Right renal pelvis (tissue), 4 donors: ENCODE results near the gene COP1. TPM values are rescaled to one million over a fixed set of nuclear protein-coding genes. Genes with fewer than 3 reads are reported as not detected.

Experiments used
- DNase-seq, 4 donors: peaks; one replicate each; pipeline ENCODE4 v3.0.0-alpha.2; 2013; ENCODE audit warnings: low read depth in 4 of 4, low spot score in 3 of 4, missing footprints in 1 of 4
- polyA plus RNA-seq, 4 donors: library from polyadenylated mRNA; unstranded; fragments of 120-200 nt; gene quantifications; one replicate each; pipeline ENCODE4 v1.2.1, GENCODE V29; 2013; ENCODE audit not compliant: insufficient read length in 4 of 4

COP1 gene
- polyA plus RNA-seq, 4 donors: 53.5 to 68.8 (median 64.4) TPM

DNA sequence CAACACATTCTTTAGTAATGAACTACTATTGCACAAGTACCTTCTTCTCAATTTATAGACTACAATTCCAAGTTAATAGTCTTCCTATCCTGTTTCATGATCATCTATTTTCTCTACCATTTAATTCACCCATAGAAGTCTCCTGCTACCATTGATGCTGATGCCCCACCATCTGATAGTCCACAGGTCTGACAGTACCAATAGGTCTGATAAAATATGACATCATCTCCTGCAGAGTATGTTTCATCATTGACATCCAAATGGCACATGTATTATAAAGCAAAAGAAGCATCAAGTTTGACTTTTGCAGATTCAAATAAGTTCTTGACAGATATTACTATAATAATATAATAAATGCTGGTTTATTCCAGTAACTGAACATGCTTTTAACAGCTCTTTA is 5.5 kb downstream of the COP1 start:
- DNase-seq: no peak

DNA sequence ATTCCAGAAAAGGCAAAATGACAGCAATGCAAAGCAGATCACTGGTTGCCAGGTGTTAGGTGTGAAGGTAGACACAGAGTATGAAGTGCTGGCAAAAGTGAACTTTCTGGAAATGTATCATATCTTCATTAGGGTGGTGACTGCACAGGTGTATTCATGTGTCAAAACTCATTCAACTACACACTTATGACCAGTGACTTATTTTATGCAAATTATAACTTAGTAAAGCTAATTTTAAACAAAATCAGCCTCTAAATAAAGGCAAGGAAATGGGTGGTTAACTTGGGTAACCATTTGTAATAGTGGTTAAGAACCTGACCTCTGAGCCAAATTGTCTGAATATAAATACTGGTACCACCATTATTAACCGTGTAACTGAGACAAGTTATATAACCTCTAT is 7.4 kb downstream of the COP1 start:
- DNase-seq: no peak

DNA sequence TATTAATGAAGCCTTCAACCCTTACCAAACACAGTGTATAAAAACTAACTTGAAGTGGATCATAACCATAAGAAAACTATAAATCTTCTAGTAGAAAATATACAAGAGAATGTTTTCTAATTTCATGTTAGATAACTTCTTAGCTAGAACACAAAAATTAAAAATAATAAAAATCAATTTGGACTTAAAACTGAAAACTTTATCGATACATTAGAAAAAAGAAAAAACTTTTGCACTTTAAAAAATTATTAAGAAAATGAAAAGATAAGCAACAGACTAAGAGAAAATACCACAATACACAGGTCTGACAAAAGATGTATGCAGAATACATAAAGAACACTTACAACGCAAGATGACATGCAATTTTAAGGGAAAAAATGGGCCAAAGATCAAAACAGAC is 8.7 kb downstream of the COP1 start:
- DNase-seq: no peak

DNA sequence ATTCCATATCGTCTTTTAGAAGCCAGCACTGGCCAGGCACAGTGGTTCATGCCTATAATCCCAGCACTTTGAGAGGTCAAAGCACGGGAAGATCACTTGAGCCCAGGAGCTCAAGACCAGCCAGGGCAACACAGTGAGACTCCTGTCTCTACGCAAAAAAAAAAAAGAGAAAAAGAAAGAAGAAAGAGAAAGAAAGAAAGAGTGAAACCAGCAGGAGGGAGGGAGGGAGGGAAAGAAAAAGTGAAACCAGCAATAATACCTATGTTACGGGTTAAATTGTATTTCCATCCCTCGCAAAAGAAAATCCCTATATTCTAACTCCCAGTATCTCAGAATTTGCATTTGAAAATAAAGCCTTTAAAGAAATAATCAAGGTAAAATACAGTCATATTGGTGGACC is 10.4 kb downstream of the COP1 start:
- no peak for DNase-seq

DNA sequence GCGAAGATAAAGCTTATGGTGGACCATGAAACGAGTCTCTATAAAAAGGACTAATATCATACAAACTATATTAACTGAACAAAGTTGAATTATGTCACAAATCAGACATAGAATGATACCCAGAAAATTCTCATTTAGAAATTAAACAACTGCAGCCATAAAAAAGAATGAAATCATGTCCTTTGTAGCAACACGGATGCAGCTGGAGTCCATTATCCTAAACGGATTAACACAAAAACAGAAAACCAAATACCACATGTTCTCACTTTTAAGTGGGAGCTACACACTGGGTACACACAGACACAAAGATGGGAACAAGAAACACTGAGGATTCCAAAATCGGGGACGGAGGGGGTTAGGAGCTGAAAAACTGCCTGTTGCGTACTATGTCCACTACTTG is 11.5 kb downstream of the COP1 start:
- DNase-seq: no peak

DNA sequence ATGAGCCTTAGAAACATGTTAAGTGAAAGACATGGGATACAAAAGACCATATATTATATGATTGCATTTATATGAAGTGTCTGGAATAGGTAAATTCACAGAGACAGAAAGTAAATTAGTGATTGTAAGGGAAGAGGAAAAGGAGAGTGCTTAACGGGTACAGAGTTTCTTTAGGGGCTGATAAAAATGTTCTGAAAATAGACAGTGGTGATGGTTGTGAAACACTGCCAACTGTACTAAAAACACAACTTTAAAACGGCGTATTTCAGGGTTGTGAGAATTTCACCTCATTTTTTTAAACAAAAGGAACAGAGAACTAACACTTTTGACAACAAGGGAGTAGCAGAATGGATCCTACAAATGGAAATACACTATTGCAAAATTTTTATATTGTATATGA is 13.4 kb downstream of the COP1 start:
- no peak for DNase-seq

DNA sequence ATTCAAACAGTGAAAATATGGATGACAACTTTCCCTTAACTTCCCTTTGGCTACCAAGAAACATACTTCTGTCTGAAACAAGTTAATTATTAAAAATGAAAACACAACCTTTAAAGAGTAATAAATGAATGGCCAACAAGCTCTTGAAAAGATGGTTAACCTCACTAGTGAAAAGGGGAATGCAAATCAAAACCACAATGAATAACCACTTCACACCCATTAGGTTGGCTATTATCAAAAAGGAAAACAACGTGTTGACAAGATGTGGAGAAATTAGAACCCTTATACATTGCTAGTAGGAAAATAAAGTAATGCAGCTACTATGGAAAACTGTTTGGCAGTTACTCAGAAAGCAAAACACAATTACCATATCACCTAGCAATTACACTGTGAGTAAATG is 14.1 kb downstream of the COP1 start:
- DNase-seq: no peak

DNA sequence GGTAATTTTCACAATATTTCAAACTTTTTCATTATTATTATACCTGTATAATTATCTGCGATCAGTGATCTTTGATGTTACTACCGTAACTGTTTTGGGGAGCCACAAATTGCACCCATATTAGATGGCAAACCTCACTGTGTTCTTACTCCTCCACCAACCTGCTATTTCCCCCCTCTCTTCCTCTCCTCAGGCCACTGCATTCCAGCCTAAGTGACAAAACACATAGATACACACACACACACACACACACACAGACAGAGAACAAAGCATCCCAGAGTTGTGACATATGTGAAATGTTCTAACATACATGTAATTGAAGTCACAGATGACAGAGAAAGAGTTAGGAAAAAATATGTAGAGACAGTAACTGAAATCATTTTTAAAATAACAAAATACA is 18.5 kb downstream of the COP1 start:
- DNase-seq: no peak

DNA sequence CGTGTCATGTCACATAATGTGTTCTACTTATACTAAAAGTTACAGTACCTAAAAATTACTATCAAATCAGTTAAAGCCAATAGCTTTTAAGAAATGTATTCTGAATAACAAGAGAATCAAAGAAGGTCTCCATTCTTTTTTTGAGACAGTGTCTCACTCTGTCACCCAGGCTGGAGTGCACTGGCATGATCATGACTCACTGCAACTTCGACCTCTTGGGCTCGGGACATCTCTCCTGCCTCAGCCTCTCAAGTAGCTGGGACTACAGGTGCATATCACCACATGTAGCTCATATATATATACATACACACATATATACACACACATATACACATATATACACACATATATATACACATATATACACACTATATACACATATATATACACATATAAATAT is 20.1 kb downstream of the COP1 start:
- DNase-seq: no peak

DNA sequence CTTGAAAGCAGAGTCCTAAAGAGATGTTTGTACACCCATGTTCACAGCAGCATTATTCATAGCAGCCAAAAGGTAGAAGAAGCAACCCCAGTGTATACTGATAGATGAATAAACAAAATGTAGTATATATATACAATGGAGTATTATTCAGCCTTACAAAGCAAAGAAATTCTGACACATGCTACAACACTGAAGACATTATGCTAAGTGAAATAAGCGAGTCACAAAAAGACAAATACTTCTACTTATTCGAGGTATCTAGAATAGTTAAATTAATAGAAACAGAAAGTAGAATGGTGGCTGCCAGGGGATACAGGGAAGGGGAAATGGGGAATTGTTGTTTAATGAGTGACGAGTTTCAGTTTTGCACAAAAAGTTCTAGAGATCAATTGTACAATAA is 23.5 kb downstream of the COP1 start:
- no peak for DNase-seq

DNA sequence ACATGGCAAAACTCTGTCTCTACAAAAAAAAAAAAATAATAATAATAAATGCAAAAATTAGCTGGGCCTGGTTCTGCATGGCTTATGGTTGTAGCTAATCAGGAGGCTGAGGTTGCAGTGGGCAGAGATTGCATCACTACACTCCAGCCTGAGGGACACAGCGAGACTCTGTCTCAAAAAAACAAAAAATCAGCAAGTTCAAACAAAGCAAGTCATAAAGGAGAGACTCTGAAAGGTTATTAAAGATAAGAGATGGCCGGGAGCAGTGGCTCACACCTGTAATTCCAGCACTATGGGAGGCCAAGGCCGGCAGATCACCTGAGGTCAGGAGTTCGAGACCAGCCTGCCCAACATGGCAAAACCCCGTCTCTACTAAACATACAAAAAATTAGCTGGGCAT is 28.8 kb downstream of the COP1 start:
- DNase-seq: no peak

DNA sequence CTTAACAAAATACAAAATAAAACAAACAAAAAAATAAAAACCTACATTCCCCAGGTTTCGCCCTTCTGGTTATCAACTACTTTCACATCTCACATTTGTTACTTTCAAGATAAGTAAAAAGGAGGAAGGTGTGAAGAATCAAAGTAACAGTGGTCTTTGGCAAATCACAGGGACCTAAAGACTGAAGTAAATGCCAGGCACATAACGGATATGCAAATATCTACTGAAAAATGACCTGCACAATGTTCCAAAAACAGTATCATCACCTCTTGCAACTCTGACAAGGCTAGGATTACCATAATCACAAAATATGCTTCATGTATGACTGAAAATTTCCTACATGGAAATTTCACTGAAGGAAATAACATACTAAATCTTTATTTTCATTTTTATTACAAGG is 29.3 kb downstream of the COP1 start:
- no peak for DNase-seq

DNA sequence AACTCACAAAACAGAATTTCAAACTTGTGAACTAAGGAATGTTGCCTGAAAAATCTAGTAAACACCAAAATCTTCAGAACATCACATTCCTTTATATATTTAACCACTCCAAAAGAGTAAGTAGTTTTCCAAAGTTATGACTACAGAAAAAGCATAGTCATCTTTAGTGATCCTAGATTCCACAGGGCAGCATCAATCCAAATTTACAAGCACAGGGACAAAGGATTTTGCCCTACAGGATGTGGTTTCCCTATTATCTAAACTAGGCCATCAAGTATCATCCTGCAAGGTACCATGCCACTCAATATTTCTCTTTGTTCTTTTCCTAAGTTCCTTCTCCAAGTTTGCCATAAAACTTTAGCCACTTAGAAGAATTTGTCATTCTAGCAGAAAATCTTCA is 33.0 kb downstream of the COP1 start:
- no peak for DNase-seq

DNA sequence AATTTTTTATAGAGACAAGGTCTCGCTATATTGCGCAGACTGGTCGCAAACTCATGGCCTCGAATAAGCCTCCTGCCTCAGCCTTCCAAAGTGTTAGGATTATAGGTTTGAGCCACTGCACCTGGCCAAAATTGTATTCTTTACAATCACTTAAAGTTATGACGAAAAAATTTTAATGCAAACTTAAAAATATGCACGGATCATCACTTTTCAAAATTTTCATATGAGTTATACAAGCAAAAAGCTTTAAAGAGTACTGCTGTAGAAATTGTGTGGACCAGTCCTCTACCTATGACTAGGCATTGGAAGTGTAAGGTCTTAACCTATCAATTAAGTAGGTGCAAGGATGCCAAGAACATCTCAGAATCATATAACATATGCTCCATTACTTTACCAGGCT is 34.9 kb downstream of the COP1 start:
- DNase-seq: no peak

DNA sequence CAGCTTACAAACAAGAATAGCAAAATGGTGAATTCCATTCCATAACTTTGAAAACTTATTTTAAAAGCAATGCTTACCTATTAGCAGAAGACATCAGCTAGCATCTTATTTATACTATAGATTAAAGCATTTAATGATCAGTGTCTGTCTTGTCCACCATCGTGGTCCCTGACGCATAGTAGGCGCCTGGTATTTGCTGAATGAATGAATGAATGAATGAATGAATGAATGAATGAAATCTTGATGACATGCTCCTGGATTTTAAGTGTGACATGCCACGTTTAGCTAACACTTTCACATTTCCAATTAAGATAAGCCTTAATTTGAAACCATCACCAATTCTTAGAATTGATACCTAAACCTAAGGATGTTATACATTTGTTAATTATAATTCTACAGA is 39.9 kb downstream of the COP1 start:
- DNase-seq: no peak

DNA sequence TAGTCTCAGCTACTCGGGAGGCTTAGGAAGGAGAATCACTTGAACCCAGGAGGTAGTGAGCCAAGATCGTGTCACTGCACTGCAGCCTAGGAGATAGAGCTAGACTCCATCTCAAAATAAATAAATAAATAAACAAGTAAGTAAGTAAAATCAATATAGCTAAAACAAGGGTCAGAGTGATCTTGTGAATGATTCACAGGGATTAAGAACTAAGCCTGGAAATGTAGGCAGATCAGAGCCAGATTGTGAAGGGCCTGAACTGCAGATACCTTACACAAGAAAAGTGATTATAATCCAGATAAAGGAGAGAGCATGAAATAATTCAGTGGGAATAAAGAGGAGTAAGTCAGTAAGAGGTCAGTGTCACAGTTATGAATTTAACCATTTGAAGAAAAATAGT is 41.5 kb downstream of the COP1 start:
- DNase-seq: no peak

DNA sequence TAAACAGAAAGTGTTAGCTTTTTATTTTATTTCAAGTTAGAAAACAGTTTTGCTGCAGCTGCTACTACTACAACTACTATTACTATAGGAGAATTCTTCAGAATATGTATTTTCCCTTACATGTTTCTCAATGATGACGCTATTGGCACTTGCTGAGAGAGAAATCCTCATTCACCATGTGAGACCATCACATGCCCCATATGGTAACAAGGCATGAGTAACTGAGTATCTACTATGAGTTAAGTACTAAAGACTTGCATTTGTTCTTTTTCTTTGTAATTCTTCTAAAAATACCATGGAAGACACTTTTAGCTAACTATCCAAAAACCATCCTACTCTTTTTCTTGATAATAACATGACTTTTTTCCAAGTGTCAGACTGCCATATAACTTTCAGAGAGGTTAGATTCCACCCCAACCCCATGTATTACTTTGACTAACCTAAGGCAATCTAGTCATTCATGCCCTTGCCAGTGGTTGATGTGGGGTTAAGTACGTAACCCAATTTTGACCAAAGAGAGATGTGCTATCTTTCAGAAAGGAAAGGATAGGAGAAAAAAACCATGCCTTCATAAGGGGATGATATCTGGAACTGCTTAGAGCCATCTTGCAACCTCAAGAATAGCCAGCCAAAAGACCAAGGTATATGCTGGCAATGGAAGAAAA is 42.9 kb downstream of the COP1 start:
- DNase-seq: no peak

DNA sequence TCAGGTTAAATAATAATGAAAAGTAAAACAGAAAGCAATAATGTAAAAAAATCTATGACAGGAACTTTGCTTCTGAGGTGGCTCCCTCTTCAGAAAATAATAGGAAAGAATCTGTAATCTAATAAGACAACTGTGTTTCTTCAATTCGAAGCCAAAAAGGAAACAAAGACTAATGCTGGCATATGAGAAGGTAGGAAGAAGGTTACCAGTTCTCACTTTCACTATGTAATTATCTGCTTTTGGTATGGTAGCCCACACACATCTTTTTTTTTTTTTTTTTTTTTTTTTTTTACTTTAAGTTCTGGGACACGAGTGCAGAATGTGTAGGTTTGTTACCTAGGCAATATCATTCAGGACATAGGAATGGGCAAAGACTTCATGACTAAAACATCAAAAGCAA is 47.1 kb downstream of the COP1 start:
- DNase-seq: no peak

DNA sequence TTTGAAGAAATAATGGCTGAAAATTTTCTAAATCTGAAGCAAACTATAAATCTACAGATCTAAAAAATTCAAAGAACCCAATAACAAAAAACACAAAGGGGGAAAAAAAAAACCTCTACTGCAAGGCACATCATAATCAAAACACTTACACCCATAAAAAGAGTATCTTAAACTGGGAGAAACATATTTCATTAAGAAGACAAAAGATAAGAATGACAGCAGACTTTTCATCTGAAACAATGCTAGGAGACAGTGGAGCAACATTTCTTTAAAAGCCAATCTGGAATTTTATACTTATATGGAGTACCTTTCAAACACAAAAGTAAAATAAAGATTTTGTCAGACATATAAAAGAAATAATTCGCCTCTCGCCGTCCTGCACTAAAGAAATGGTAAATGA is 49.1 kb downstream of the COP1 start:
- DNase-seq: no peak

DNA sequence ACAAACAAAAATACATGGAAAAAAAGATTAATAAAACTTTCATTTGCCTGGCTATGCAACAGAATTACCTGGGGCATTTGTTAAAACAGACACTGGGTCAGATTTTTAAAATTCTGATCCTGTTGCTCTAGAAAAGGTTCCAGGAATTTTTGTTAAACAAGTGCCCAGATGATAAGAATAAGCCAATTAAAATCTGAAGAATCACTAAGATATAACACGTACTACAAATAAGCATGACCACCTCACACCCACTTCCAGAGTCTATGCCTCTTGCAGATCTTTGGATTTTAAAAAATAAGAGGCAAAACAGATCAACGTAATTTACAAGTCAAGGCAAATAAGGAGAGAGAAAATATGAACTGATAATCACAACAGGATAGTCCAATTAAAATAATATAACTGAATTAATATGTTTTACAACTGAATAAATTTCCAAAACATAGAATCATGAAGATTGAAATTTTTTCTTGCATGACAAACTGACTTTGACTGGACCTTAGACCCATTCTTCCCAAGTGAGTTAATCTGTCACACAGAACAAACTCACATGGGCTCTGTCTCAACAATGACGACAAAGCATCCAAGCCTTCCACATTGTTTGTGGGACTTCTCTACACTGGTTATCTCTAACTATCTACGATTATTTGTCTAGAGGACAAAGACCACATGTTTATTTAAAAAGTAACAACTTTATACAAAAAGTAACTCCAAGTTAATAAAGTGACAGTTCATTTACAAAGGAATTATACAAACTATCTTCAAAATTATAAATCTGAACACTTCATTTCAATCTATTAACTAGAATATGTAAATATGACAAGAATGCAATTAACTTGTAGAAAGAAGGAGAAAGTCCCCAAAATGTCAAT is 56.9 kb downstream of the COP1 start:
- no peak for DNase-seq

DNA sequence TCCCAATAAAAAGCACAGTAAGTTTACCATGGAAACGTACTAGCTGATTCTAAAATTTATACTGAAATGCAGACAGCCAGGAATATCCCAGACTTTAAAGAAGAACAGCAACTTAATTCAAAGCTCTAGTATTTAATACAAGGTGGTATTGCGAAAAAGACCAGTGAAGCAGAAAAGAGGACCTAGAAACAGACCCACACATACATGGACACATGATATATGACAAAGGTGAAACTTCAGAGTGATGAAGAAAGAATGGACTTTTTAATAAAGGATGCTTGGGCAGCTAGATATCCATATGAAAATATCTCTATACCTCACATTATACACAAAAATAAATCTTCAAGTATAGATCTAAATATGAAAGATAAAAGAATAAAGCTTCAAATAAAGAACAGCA is 62.6 kb downstream of the COP1 start:
- DNase-seq: no peak

DNA sequence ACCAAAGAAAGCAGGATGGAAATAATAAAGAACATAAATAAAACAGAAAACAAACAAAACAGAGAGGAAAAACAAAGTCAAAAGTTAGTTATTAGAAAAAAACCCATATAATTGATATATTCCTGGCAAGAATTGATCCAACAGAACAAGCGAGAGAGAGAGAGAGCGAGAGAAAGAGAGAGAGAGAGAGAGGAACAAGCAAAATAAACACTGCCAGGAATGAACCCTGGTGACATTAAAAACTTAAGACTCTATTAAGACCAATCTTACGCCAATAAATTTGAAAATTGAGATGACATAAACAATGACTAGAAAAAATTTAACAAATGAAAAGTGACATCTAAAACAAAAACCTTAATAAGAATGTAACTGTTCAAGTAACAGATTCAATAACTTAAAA is 64.1 kb downstream of the COP1 start:
- no peak for DNase-seq
